Stimulated activated CD4-positive, alpha-beta T cell treated with anti-CD3 and anti-CD28 coated beads, Interleukin-2, amount 100 ng/mL, for 24 hours (primary cell): ENCODE results near the gene LST1.

Experiments
- DNase-seq, 2 donors: peaks; one replicate each; pipeline ENCODE4 v3.0.0-alpha.2; 2020

LST1 gene

DNA sequence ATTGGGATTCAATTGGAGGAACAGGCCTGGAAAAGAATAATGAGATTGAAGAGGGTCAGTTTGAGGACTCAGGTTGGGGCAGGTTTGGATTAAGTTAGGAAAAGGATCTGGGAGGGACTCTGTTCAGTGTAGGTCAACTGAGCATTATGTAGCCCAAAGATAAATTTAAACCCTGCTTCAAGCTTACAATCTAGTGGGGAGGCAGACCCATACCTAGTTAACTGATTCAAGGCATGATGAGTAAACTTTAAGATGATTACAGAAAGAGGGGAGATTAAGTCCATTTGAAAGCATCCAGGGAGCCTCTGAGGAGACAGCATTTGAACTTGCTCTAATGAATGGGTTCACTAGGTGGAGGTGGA lies 25.4 kb upstream of the LST1 start:
- no peak for DNase-seq

DNA sequence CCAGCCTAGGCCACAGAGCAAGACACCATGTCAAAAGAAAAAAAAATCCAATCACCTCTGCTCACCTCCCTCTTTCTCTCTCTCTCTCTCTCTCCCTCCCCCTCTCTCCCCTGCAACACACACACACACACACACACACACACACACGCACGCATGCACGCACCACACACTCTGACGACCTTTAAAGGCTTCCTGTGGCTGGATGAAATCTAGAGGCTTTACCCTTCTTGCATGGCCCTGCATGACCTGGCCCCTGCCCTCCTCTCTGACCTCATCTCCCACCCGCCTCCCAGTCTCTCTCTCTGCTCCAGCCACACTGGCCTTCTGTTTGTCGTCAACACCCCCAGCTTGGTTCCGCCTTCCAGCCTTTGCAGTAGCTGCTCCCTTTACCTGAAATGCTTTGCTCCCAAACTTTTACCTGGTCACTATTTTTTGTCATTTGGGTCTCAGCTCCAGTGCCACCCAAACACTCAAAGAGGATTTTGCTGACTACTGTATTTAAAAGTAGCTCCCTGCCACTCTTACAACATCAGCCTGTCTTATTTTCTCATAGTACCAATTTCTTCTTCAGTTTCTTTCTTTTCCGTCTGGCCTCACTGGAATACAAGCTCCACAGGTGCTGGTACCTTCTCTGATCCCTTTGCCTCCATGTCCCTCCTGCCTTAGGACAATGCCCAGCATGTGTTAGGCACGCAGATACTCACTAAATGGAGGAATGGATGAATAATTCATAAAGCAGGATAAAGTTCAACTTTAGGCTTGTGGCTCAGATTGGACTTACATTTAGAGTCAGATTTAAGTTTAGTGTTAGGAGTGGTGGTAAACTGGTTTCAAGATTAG lies 18.3 kb upstream of the LST1 start:
- DNase-seq: peak in 1 of 2 donors; percentile 50

DNA sequence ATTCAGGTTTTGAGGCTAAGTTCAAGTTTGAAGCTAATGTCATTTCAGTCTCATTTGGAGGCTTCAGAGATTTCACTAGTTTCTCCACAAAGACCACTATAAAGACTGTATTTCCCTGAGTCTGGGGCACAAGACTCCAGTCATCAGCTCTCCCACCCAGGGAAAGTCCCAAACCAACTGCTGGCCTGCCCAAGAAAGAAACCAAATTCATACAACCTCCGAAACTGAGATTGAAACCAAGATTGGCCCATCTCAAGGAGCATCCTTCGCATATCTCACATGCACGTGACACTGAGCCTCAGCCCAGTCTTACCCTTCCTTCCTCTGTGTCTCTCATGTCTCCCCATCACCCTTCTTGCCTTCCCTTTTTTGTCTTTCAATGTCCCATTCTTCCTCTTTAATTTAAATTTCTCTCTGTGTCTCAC lies 17.5 kb upstream of the LST1 start:
- DNase-seq: peak; percentile 65 to 74

DNA sequence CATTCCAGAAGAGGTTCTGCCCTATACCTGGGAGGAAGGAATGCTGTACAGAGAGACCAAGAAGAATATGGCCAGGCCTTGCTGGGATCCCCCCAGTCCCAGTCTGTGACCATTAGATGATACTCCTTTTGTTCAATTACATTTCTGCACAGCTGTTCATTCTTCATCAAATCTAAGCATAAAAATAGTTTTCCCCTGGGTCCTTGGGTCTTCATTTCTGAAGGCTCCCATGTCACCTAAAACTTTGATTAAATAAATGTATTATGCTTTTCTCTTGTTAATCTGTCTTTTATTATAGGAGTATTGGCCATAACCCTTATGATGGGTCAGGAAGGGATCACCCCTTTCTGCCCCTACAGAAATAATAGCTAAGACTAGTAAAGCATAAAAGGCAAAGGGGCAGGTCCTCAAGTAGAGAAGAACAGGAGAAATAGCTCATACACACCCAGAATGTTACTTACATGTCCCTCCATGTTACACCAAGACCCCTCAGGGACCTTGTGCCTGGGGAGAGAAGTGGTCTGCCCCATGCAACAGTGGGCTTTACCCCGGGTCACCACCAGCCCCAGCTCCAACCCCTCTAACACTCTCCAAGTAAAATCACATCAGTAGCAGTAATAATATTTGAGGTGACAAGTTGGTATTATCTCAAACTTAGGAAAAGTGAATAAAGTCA lies 16.1 kb upstream of the LST1 start:
- DNase-seq: no peak

DNA sequence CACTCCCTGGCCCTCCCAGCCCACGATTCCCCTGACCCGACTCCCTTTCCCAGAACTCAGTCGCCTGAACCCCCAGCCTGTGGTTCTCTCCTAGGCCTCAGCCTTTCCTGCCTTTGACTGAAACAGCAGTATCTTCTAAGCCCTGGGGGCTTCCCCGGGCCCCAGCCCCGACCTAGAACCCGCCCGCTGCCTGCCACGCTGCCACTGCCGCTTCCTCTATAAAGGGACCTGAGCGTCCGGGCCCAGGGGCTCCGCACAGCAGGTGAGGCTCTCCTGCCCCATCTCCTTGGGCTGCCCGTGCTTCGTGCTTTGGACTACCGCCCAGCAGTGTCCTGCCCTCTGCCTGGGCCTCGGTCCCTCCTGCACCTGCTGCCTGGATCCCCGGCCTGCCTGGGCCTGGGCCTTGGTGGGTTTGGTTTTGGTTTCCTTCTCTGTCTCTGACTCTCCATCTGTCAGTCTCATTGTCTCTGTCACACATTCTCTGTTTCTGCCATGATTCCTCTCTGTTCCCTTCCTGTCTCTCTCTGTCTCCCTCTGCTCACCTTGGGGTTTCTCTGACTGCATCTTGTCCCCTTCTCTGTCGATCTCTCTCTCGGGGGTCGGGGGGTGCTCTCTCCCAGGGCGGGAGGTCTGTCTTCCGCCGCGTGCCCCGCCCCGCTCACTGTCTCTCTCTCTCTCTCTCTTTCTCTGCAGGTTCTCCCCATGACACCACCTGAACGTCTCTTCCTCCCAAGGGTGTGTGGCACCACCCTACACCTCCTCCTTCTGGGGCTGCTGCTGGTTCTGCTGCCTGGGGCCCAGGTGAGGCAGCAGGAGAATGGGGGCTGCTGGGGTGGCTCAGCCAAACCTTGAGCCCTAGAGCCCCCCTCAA lies 13.8 kb upstream of the LST1 start, which contains the start of gene LTA:
Gene LTA, plus strand, starts transcription at position 249 of the 871 bp plus-strand sequence. Its CDS starts 454 bp downstream, at position 703.
- peak; percentile 80 to 87 for DNase-seq

DNA sequence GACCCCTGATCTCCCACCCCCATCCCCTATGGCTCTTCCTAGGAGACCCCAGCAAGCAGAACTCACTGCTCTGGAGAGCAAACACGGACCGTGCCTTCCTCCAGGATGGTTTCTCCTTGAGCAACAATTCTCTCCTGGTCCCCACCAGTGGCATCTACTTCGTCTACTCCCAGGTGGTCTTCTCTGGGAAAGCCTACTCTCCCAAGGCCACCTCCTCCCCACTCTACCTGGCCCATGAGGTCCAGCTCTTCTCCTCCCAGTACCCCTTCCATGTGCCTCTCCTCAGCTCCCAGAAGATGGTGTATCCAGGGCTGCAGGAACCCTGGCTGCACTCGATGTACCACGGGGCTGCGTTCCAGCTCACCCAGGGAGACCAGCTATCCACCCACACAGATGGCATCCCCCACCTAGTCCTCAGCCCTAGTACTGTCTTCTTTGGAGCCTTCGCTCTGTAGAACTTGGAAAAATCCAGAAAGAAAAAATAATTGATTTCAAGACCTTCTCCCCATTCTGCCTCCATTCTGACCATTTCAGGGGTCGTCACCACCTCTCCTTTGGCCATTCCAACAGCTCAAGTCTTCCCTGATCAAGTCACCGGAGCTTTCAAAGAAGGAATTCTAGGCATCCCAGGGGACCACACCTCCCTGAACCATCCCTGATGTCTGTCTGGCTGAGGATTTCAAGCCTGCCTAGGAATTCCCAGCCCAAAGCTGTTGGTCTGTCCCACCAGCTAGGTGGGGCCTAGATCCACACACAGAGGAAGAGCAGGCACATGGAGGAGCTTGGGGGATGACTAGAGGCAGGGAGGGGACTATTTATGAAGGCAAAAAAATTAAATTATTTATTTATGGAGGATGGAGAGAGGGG lies 12.6 kb upstream of the LST1 start:
- peak in 1 of 2 donors; percentile 37 for DNase-seq

DNA sequence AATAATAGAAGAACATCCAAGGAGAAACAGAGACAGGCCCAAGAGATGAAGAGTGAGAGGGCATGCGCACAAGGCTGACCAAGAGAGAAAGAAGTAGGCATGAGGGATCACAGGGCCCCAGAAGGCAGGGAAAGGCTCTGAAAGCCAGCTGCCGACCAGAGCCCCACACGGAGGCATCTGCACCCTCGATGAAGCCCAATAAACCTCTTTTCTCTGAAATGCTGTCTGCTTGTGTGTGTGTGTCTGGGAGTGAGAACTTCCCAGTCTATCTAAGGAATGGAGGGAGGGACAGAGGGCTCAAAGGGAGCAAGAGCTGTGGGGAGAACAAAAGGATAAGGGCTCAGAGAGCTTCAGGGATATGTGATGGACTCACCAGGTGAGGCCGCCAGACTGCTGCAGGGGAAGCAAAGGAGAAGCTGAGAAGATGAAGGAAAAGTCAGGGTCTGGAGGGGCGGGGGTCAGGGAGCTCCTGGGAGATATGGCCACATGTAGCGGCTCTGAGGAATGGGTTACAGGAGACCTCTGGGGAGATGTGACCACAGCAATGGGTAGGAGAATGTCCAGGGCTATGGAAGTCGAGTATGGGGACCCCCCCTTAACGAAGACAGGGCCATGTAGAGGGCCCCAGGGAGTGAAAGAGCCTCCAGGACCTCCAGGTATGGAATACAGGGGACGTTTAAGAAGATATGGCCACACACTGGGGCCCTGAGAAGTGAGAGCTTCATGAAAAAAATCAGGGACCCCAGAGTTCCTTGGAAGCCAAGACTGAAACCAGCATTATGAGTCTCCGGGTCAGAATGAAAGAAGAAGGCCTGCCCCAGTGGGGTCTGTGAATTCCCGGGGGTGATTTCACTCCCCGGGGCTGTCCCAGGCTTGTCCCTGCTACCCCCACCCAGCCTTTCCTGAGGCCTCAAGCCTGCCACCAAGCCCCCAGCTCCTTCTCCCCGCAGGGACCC lies 11.7 kb upstream of the LST1 start:
- DNase-seq: peak; percentile 62 to 72

DNA sequence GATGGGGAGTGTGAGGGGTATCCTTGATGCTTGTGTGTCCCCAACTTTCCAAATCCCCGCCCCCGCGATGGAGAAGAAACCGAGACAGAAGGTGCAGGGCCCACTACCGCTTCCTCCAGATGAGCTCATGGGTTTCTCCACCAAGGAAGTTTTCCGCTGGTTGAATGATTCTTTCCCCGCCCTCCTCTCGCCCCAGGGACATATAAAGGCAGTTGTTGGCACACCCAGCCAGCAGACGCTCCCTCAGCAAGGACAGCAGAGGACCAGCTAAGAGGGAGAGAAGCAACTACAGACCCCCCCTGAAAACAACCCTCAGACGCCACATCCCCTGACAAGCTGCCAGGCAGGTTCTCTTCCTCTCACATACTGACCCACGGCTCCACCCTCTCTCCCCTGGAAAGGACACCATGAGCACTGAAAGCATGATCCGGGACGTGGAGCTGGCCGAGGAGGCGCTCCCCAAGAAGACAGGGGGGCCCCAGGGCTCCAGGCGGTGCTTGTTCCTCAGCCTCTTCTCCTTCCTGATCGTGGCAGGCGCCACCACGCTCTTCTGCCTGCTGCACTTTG lies 10.7 kb upstream of the LST1 start, which contains the start of gene TNF:
Gene TNF, plus strand, starts transcription at position 231 of the 567 bp plus-strand sequence. Its CDS starts 177 bp downstream, at position 408.
- peak; percentile 86 to 91 for DNase-seq

DNA sequence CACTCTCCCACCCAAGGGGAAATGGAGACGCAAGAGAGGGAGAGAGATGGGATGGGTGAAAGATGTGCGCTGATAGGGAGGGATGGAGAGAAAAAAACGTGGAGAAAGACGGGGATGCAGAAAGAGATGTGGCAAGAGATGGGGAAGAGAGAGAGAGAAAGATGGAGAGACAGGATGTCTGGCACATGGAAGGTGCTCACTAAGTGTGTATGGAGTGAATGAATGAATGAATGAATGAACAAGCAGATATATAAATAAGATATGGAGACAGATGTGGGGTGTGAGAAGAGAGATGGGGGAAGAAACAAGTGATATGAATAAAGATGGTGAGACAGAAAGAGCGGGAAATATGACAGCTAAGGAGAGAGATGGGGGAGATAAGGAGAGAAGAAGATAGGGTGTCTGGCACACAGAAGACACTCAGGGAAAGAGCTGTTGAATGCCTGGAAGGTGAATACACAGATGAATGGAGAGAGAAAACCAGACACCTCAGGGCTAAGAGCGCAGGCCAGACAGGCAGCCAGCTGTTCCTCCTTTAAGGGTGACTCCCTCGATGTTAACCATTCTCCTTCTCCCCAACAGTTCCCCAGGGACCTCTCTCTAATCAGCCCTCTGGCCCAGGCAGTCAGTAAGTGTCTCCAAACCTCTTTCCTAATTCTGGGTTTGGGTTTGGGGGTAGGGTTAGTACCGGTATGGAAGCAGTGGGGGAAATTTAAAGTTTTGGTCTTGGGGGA lies 10.0 kb upstream of the LST1 start:
- DNase-seq: no peak

DNA sequence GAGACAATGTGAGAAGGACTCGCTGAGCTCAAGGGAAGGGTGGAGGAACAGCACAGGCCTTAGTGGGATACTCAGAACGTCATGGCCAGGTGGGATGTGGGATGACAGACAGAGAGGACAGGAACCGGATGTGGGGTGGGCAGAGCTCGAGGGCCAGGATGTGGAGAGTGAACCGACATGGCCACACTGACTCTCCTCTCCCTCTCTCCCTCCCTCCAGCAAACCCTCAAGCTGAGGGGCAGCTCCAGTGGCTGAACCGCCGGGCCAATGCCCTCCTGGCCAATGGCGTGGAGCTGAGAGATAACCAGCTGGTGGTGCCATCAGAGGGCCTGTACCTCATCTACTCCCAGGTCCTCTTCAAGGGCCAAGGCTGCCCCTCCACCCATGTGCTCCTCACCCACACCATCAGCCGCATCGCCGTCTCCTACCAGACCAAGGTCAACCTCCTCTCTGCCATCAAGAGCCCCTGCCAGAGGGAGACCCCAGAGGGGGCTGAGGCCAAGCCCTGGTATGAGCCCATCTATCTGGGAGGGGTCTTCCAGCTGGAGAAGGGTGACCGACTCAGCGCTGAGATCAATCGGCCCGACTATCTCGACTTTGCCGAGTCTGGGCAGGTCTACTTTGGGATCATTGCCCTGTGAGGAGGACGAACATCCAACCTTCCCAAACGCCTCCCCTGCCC lies 9.0 kb upstream of the LST1 start:
- DNase-seq: peak; percentile 64 to 70

DNA sequence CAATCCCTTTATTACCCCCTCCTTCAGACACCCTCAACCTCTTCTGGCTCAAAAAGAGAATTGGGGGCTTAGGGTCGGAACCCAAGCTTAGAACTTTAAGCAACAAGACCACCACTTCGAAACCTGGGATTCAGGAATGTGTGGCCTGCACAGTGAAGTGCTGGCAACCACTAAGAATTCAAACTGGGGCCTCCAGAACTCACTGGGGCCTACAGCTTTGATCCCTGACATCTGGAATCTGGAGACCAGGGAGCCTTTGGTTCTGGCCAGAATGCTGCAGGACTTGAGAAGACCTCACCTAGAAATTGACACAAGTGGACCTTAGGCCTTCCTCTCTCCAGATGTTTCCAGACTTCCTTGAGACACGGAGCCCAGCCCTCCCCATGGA lies 8.5 kb upstream of the LST1 start:
- DNase-seq: no peak

DNA sequence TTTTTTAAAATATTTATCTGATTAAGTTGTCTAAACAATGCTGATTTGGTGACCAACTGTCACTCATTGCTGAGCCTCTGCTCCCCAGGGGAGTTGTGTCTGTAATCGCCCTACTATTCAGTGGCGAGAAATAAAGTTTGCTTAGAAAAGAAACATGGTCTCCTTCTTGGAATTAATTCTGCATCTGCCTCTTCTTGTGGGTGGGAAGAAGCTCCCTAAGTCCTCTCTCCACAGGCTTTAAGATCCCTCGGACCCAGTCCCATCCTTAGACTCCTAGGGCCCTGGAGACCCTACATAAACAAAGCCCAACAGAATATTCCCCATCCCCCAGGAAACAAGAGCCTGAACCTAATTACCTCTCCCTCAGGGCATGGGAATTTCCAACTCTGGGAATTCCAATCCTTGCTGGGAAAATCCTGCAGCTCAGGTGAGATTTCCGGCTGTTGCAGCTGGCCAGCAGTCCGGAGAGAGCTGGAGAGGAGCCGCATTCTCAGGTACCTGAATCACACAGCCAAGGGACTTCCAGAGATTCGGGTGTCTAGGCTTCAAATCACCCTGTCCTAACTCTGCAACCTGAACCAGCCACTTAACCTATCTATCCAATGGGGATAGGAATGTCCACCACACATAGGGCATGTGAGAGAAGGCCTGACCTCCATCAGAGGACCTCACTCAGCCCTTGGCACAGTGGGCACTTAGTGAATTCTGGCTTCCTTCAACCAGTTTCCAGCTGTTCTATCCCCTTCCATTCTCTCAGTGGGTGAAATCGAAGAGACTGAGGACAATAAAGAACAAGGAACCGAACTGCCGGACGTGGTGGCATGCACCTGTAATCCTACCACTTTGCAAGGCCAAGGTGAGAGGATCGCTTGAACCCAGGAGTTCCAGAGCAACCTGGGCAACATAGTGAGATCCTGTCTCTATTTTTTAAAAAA lies 7.6 kb upstream of the LST1 start:
- peak; percentile 21 to 61 for DNase-seq

DNA sequence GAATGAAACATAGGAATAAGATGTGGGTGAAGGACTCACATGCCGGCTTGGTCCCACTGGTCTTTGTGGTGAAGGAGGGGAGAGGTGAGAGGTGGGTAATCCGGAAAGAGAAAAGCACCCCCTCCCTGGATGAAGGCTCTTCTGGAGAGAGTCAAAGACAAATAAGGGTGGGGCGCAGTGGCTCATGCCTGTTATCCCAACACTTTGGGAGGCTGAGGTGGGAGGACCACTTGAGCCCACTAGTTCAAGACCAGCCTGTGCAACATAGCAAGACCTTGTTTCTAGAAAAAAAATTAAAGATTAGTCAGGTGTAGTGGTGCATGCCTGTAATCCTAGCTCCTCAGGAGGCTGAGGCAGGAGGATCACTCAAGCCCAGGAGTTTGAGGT lies 7.0 kb upstream of the LST1 start:
- DNase-seq: peak in 1 of 2 donors; percentile 36

DNA sequence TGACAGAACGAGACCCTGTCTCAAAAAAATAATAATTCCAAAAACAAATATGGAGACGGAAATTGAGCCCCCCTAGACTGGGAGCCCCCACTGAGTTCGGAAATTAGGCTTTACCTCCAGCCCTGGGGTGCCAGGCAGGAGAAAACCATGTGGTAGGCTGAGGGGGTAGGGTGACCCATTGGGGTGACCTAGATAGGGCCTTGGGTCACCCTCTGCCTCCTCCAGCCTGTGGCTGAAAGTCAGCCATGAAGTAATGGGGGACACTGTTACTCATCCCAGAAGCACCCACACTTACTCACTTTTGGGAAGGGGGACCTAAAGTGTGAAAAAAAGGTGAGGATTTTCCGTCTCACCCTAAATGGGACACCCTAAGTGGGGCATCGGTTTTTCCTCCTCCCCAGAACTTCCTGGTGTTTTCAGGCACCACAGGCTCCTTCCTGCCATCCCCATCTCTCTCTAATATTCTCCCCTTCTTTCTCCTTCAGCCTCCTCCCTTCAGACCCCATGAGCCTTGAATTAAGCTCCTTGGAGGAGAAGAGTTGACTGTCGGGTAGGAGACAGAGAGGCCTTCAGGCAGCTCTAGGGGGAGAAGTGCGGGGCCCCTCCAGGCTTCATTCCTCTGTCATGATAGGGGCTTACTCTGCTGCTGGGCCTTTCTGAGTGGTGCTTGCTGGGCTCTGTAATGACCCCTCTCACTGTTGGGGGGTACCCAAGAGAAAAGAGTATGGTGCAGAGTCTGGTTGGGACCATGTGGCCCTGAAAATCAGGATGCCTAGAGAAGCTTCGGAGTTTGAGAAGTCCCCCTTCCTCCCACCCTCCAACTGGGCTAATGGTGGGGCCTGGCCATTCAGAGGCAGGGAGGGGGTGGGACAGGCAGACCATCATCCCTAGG lies 6.3 kb upstream of the LST1 start:
- peak; percentile 40 to 64 for DNase-seq

DNA sequence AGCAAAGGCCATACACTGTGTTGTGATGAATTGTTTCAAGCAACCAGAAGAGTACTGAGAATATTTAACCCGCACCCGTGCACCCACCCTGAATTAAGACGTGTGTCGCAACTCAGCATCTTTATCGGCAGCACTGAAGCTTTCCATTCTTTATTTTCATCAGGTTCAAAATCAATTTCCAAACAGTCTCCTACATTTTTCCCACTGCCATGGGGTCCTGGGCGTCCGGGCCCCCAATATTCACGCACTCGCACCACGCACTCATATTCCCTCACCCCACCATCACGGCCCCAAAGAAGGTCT lies 5.7 kb upstream of the LST1 start:
- no peak for DNase-seq

DNA sequence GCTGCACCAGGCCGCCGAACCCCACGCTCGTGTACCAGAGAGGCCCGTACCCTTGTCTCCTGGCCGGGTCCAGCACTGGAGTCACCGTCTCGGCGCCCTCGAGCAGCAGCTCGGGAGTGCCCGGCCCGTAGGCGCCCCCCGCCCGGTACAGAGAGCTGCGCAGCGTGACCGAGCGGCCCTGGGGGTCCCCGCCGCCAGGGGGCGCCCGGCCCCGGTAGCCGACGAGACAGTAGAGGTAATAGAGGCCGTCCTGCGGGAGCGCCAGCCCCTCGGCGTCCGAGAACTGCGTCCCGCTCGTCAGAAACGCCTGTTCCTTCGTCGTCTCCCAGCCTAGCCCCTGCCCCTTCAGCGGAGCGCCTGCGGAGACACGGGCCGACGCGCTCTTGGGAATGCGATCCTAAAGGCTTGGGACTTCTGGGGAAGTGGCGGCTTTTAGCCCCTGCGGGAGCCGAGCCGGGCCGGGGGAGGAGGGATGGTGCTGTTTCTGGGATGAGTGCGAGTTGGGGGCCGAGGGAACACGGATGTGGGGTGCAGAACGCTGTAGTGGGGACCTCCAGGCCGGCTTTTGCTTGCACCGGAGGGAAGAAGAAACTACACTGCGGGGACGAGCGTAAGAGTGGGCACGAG lies 5.2 kb upstream of the LST1 start:
- peak; percentile 93 to 94 for DNase-seq
